ENCODE results near the gene CUX1. TPM values are rescaled to one million over a fixed set of nuclear protein-coding genes. Genes with fewer than 3 reads are reported as not detected.
"Not testable (repeated sequence)": the region's sequence is repeated elsewhere in the genome, so short reads cannot be mapped to it uniquely, and the experiment has no call there.

Gene CUX1
- total RNA-seq, 3 donors from 2014 or later, result 85.2 to 167 (median 120) TPM

DNA sequence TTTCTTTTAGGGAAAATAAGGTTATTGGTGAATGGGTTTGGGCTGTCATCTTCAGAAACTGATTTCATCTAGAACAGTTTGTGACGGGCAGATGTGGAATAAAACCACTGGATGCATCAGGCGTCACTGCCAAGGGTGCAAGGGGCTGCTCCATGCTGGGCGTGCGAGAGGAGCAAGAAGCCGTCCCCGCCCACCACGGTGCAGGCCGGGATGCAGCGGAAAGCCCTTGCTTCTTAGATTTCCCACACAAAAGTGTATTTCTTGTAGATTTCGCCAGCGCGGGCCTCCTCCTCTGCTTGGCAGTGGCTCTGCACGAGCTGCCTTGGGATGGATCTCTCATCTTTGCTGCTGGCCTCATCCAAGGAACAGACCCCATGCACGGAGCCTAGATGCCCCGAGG, 189.3 kb downstream of the CUX1 start:
- ATAC-seq (no peak), DNase-seq (no peak)
- Histone ChIP-seq H3K4me1 (ENCODE audit: low read depth) (no peaks in the 10 kb centered on the region), H3K9me3 (no peaks in the 10 kb centered on the region), H3K4me3 (no peak overlapping the region), H3K36me3 (ENCODE audit: low read depth) (no peaks in the 10 kb centered on the region)
- intact Hi-C loops (cut with DNase I, micrococcal nuclease), result no loop called here
- TF ChIP-seq, protein P1, sequence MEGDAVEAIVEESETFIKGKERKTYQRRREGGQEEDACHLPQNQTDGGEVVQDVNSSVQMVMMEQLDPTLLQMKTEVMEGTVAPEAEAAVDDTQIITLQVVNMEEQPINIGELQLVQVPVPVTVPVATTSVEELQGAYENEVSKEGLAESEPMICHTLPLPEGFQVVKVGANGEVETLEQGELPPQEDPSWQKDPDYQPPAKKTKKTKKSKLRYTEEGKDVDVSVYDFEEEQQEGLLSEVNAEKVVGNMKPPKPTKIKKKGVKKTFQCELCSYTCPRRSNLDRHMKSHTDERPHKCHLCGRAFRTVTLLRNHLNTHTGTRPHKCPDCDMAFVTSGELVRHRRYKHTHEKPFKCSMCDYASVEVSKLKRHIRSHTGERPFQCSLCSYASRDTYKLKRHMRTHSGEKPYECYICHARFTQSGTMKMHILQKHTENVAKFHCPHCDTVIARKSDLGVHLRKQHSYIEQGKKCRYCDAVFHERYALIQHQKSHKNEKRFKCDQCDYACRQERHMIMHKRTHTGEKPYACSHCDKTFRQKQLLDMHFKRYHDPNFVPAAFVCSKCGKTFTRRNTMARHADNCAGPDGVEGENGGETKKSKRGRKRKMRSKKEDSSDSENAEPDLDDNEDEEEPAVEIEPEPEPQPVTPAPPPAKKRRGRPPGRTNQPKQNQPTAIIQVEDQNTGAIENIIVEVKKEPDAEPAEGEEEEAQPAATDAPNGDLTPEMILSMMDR (IDR thresholded peaks at IDR 0.05), result no peak

DNA sequence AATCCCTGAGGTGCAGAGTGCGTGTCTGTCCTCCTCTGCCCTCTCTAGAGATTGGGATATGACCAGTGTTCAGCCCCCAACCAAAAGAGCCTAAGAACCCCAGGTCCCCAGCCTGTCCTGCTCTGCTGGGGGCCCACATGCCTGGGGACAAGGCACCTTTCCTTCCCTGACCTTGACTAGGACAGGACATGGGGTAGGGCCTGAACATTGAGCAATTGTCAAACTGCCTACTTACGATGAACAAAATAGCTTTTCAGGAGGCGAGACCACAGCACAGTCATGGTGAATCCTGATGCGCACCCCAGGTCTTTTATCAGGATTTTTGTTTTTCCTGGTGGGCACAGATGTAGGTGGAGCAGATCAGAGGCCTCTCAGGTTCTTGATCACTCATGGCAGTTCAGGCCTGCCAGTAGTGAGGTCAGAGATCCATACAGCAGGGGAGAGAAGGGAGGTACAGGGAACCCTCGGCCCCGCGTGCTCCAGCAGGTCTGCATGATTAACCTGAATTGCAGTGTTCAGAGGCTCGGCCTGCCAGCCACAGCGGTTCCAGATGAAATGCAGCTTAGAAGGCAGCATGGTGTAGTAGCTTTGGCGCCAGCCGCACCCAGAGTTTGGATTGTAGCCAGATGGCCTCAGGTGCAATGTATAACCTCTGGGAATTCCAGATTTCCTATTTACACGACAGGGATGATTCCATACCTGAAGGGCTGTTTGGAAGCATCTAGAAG, 191.3 kb downstream of the CUX1 start:
- no peaks in the 10 kb centered on the region for H3K4me1 ChIP-seq (ENCODE audit: low read depth)
- no peaks in the 10 kb centered on the region for H3K36me3 ChIP-seq (ENCODE audit: low read depth)
- intact Hi-C loops (cut with DNase I, micrococcal nuclease), result no loop called here
- peak; percentile 81 to 91 (median 83) for DNase-seq
- no peaks in the 10 kb centered on the region for H3K9me3 ChIP-seq
- TF ChIP-seq, protein P1 (IDR thresholded peaks at IDR 0.05), result no peak
- no peak overlapping the region for H3K4me3 ChIP-seq
- peak; percentile 92 for ATAC-seq

DNA sequence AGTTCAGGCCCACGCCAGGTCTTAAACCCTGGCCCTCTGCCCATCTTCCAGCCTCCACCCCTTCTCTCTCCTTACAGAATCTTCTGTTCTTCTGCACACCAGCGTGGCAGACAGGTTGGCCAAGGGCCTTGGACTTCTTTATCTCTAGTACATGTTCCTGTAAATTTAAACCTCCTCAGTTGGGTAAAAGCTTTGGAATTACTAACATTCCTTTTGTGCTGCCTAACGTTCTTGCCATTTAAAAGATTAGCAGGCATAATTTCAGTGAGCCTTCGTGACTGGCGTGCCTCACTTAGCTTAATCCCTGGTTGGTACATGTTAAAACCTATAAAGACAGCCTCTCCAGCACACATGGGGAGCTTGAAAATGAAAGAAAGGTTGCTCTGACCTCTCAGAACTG, 192.2 kb downstream of the CUX1 start:
- Histone ChIP-seq H3K36me3 (ENCODE audit: low read depth) (no peaks in the 10 kb centered on the region), H3K4me1 (ENCODE audit: low read depth) (no peaks in the 10 kb centered on the region), H3K4me3 (no peak overlapping the region), H3K9me3 (no peaks in the 10 kb centered on the region)
- DNase-seq (no peak), ATAC-seq (no peak)
- intact Hi-C loops (cut with DNase I, micrococcal nuclease), result no loop called here
- TF ChIP-seq, protein P1 (IDR thresholded peaks at IDR 0.05), result no peak

DNA sequence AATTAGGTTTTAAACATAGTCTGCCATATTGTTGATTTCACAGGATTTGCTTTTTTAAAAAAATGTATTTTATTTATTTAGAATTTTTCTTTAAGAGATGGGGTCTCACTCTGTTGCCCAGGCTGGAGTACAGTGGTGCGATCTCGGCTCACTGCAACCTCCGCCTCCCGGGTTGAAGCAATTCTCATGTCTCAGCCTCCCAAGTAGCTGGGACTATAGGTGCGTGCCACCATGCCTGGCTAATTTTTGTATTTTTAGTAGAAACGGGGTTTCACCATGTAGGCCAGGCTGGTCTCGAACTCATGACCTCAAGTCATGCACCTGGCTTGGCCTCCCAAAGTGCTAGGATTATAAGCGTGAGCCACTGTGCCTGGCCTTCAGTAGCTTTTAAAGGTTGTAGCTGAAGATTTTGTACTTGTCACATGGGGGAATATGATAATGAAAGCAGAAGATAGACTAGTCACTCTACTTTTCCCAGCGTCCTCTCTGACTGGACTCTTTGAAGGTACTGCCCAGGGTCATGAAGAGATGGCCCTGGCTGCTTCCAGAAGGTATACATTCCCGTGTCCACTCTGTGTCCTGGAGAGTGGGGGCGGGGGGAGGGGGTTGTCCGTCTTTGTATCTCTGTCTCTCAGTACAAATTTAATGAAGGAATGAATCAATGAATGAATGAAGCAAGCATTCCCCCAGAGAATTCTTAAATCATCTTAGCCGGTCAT, 194.8 kb downstream of the CUX1 start:
- ATAC-seq; H3K4me1 ChIP-seq (ENCODE audit: low read depth); intact Hi-C loops (cut with DNase I, micrococcal nuclease): not testable (repeated sequence)

DNA sequence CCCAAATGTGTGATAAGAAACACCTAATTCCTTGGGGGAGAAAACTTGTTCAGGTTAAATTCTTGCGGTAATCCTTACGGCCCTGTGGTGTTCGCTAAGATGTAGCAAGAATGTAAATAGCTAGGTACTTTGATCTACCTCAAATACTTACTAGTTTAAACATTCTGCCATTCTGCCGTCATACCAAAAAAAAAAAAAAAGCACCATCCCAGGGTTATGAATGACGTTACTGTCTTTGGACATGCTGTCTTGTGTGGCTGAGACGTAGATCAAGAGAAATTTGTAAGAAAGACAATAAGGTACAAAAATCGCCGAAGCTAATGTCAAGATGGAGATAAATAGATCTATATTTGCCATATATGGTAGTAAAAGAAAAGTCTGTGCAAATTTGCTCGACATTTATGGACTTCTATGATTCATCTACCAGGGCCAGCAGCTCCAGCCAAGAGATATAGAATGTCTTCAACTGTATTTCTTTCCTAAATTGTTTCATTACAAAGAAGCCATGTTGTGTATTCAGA, 195.6 kb downstream of the CUX1 start:
- TF ChIP-seq, protein P1 (IDR thresholded peaks at IDR 0.05), result no peak
- Histone ChIP-seq H3K4me1 (ENCODE audit: low read depth) (no peaks in the 10 kb centered on the region), H3K4me3 (no peak overlapping the region), H3K36me3 (ENCODE audit: low read depth) (no peaks in the 10 kb centered on the region), H3K9me3 (no peaks in the 10 kb centered on the region)
- no peak for ATAC-seq
- intact Hi-C loops (cut with DNase I, micrococcal nuclease), result no loop called here
- DNase-seq, result no peak

More for the DNA sequence above, 194.8 kb downstream of the CUX1 start:
- DNase-seq; H3K9me3 ChIP-seq; H3K36me3 ChIP-seq (ENCODE audit: low read depth); H3K4me3 ChIP-seq: not testable (repeated sequence)

DNA sequence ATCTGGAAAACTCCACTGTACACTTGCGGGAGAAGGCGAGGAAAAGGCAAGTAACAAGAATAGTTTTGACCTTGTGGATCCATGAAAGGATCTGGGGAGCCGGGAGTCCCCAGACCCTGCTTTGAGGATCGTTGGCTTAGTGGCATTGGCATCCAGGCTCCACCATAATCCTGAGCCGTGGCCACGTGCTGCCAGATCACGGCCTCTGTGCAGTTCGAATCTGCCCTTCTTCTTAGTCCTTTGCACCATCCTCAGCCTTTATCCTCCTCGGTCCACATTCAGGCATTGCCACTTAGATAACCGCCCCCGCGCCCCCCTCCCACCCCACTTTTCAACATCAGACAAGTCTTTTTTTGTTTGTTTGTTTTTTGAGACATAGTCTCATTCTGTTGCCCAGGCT, 201.4 kb downstream of the CUX1 start:
- no peaks in the 10 kb centered on the region for H3K9me3 ChIP-seq
- no peak for DNase-seq
- H3K4me3 ChIP-seq, result no peak overlapping the region
- intact Hi-C loops (cut with DNase I, micrococcal nuclease), result no loop called here
- H3K4me1 ChIP-seq (ENCODE audit: low read depth), result peaks cover 6% of the 10 kb centered on the region
- no peak for ATAC-seq
- TF ChIP-seq, protein P1 (IDR thresholded peaks at IDR 0.05), result no peak
- no peaks in the 10 kb centered on the region for H3K36me3 ChIP-seq (ENCODE audit: low read depth)

Measured in mucosa of descending colon (tissue), 3 donors.